GM21423 (cell line): Measurements from ENCODE around the gene SP3.
"Not testable (repeated sequence)": the region's sequence is repeated elsewhere in the genome, so short reads cannot be mapped to it uniquely, and the experiment has no call there.

Source experiments
- ATAC-seq: cut with Tn5 transposase; IDR thresholded peaks from one replicate; pipeline ENCODE4 v1.9.1; 2021; ENCODE audit warnings: mild to moderate bottlenecking, moderate library complexity; ENCODE audit not compliant: unreplicated experiment

The SP3 gene

GRCh38 chr2:173892341-173892740, 72.8 kb downstream of the SP3 start:
- no peak for ATAC-seq

GRCh38 chr2:173891315-173892037, 73.7 kb downstream of the SP3 start:
- ATAC-seq: no peak

GRCh38 chr2:173889464-173889863, 75.7 kb downstream of the SP3 start:
- not testable (repeated sequence) for ATAC-seq

GRCh38 chr2:173886613-173887012, 78.6 kb downstream of the SP3 start:
- ATAC-seq: no peak

- ATAC-seq: no peak
Measured at GRCh38 chr2:173884025-173884802, 81.0 kb downstream of the SP3 start.

- ATAC-seq: no peak
Measured at GRCh38 chr2:173881886-173882285, 83.3 kb downstream of the SP3 start.

GRCh38 chr2:173881461-173881860, 83.7 kb downstream of the SP3 start:
- no peak for ATAC-seq

- ATAC-seq: no peak
Measured at GRCh38 chr2:173880561-173880960, 84.6 kb downstream of the SP3 start.

- no peak for ATAC-seq
Measured at GRCh38 chr2:173876833-173877413, 88.2 kb downstream of the SP3 start.

GRCh38 chr2:173874894-173875237, 90.3 kb downstream of the SP3 start:
- ATAC-seq: peak; percentile 95

GRCh38 chr2:173874003-173874893, 90.9 kb downstream of the SP3 start:
- peak; percentile 10 for ATAC-seq

- no peak for ATAC-seq
Measured at GRCh38 chr2:173872714-173873113, 92.5 kb downstream of the SP3 start.

GRCh38 chr2:173869244-173870229, 95.6 kb downstream of the SP3 start:
- no peak for ATAC-seq

GRCh38 chr2:173868406-173868805, 96.8 kb downstream of the SP3 start:
- ATAC-seq: no peak

- no peak for ATAC-seq
Measured at GRCh38 chr2:173866874-173867618, 98.1 kb downstream of the SP3 start.

- ATAC-seq: no peak
Measured at GRCh38 chr2:173865971-173866873, 99.0 kb downstream of the SP3 start.

- ATAC-seq: no peak
Measured at GRCh38 chr2:173862612-173863217, 102.5 kb downstream of the SP3 start.

GRCh38 chr2:173860566-173860965, 104.6 kb downstream of the SP3 start:
- no peak for ATAC-seq
